Prostate gland (tissue), 2 donors: Measurements from ENCODE around the gene HNRNPDL. TPM values are rescaled to one million over a fixed set of nuclear protein-coding genes. Genes with fewer than 3 reads are reported as not detected.

Source experiments
- DNase-seq: peaks from one replicate; pipeline ENCODE4 v3.0.0-alpha.2; 2019; ENCODE audit warnings: low spot score
- H3K27ac ChIP-seq, 2 donors: fragments of 200-600 bp; sonication (generic); 2 replicates each; pipeline ENCODE4 v1.5.1; 2017 to 2019
- H3K27me3 ChIP-seq: fragments of 200-600 bp; sonication (generic); replicated peaks from 2 replicates; pipeline ENCODE4 v1.5.1; 2019; ENCODE audit not compliant: insufficient read depth
- H3K36me3 ChIP-seq, 2 donors: fragments of 200-600 bp; sonication (generic); 1 replicate in 1 of 2; 2 replicates in 1 of 2; pipeline versions ENCODE4 v1.5.1 to v1.8.1; 2017 to 2019
- H3K4me1 ChIP-seq: fragments of 200-600 bp; sonication (generic); replicated peaks from 2 replicates; pipeline ENCODE4 v1.5.1; 2019
- H3K4me3 ChIP-seq, 2 donors: fragments of 200-600 bp; sonication (generic); 2 replicates each; pipeline ENCODE4 v1.5.1; 2017 to 2019
- H3K9me3 ChIP-seq: fragments of 200-600 bp; sonication (generic); 2 replicates; pipeline ENCODE4 v1.5.1; 2017
- CTCF ChIP-seq, 4 experiments: fragments of 200-600 bp in 2 of 4; fragments of 450-650 bp in 2 of 4; sonication (generic) in 2 of 4; IDR thresholded peaks; 1 replicate in 3 of 4; 2 replicates in 1 of 4; pipeline ENCODE4 v1.5.1; 2016 to 2019; ENCODE audit warnings: antibody characterized with exemption in 4 of 4, mild to moderate bottlenecking in 2 of 4, moderate library complexity in 2 of 4
- POLR2A ChIP-seq: fragments of 450-650 bp; IDR thresholded peaks from one replicate; pipeline ENCODE4 v1.6.1; 2016; ENCODE audit warnings: antibody characterized with exemption, mild to moderate bottlenecking
- POLR2AphosphoS5 ChIP-seq: sonication (generic); formaldehyde crosslinking; IDR thresholded peaks from one replicate; pipeline ENCODE4 v1.6.1; 2017; ENCODE audit warnings: antibody characterized with exemption
- WGBS: methylation state at CpG from one replicate; pipeline ENCODE4 v1.1.5; 2018; 5-methylcytosine and 5-hydroxymethylcytosine counted together
- intact Hi-C: fragments of 100-400 bp; cut with DNase I; formaldehyde crosslinking; loops from one replicate; pipeline ENCODE4 v1.14.2; 2022
- total RNA-seq, 2 donors: library from RNA; depleted of rRNA; stranded (reverse); fragments of >200 nt; gene quantifications; one replicate each; pipeline ENCODE4 v1.1.0, GENCODE V29; 2016

HNRNPDL gene
- total RNA-seq, 2 donors from 2014 or later: 158 to 177 TPM

GRCh38 chr4:82382751-82383150 is 47.5 kb downstream of the HNRNPDL start:
- no peak for DNase-seq
- no peaks in the 10 kb centered on the region for H3K4me1 ChIP-seq
- no peak overlapping the region for H3K27ac ChIP-seq
- H3K9me3 ChIP-seq: no peaks in the 10 kb centered on the region
- no peak overlapping the region for H3K4me3 ChIP-seq
- TF ChIP-seq CTCF (IDR thresholded peaks at IDR 0.05): no peak
- no peak for TF ChIP-seq POLR2A
- no peak for TF ChIP-seq POLR2AphosphoS5
- intact Hi-C loops: no loop called here
- 91% methylated on average over 2 of the region's 2 CpGs for WGBS
- no peaks in the 10 kb centered on the region for H3K36me3 ChIP-seq
- no peaks in the 10 kb centered on the region for H3K27me3 ChIP-seq

- no peaks in the 10 kb centered on the region for H3K9me3 ChIP-seq
- TF ChIP-seq POLR2AphosphoS5 (no peak), CTCF (IDR thresholded peaks at IDR 0.05) (no peak), POLR2A (no peak)
- H3K4me1 ChIP-seq: no peaks in the 10 kb centered on the region
- DNase-seq: no peak
- H3K4me3 ChIP-seq: no peak overlapping the region
- 95% methylated on average over 2 of the region's 2 CpGs for WGBS
- H3K27ac ChIP-seq: no peak overlapping the region
- intact Hi-C loops: no loop called here
- H3K27me3 ChIP-seq: no peaks in the 10 kb centered on the region
- no peaks in the 10 kb centered on the region for H3K36me3 ChIP-seq
Observed at GRCh38 chr4:82381661-82382296, 48.5 kb downstream of the HNRNPDL start.

GRCh38 chr4:82381235-82381634 is 49.0 kb downstream of the HNRNPDL start:
- Histone ChIP-seq H3K27me3 (no peaks in the 10 kb centered on the region), H3K36me3 (no peaks in the 10 kb centered on the region), H3K27ac (no peak overlapping the region), H3K9me3 (no peaks in the 10 kb centered on the region), H3K4me1 (no peaks in the 10 kb centered on the region), H3K4me3 (no peak overlapping the region)
- TF ChIP-seq POLR2A (no peak), CTCF (IDR thresholded peaks at IDR 0.05) (no peak)
- WGBS: 98% methylated on average over 3 of the region's 3 CpGs
- no peak for DNase-seq
- intact Hi-C loops: no loop called here

- no peaks in the 10 kb centered on the region for H3K4me1 ChIP-seq
- intact Hi-C loops: no loop called here
- no peak for DNase-seq
- H3K27ac ChIP-seq: no peak overlapping the region
- H3K9me3 ChIP-seq: no peaks in the 10 kb centered on the region
- H3K36me3 ChIP-seq: no peaks in the 10 kb centered on the region
- WGBS: 95% methylated on average over 4 of the region's 4 CpGs
- TF ChIP-seq POLR2AphosphoS5 (no peak), CTCF (IDR thresholded peaks at IDR 0.05) (no peak), POLR2A (no peak)
- no peak overlapping the region for H3K4me3 ChIP-seq
- H3K27me3 ChIP-seq: no peaks in the 10 kb centered on the region
Observed at GRCh38 chr4:82380831-82381230, 49.4 kb downstream of the HNRNPDL start.

DNA sequence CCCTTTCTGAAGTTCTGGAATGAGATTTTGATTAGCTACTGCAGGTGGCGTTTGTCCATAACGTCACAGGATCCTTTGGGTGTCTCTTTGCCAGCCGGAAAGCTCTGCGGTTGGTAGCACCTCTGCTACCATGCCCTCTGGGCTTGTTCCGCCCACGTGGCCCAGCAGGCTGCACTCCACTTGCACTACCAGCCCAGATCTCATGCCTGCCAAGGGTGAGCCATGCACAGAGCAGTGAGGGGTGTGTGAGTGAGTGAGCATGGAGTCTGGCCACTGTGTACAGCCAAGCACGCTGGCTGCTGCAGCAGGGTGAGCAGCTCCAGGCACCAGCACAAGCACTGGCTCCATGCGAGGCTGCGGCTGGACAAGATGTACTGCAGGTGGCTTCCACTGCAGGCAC is 49.9 kb downstream of the HNRNPDL start:
- Histone ChIP-seq H3K27me3 (no peaks in the 10 kb centered on the region), H3K27ac (no peak overlapping the region), H3K4me3 (no peak overlapping the region), H3K9me3 (no peaks in the 10 kb centered on the region), H3K4me1 (no peaks in the 10 kb centered on the region), H3K36me3 (no peaks in the 10 kb centered on the region)
- peak; percentile 70 for DNase-seq
- TF ChIP-seq POLR2AphosphoS5 (peak; percentile 66), CTCF (IDR thresholded peaks at IDR 0.05) (peak in 1 of 4 experiments; percentile 22), POLR2A (no peak)
- WGBS: 56% methylated on average over 9 of the region's 9 CpGs
- intact Hi-C loops: no loop called here
